GM12872 (cell line): ENCODE results near the gene UBTF.

Source experiments
- CTCF ChIP-seq: IDR thresholded peaks from 3 replicates; pipeline ENCODE4 v1.5.1; 2011; ENCODE audit warnings: low read depth, mild to moderate bottlenecking, low read length, moderate library complexity; ENCODE audit not compliant: insufficient read depth

Gene UBTF

GRCh38 chr17:44210342-44211192 is 8.9 kb downstream of the UBTF start:
- TF ChIP-seq CTCF: peak; percentile 97

- no peak for TF ChIP-seq CTCF
These were observed 9.6 kb downstream of the UBTF start for GRCh38 chr17:44209786-44210341.

- no peak for TF ChIP-seq CTCF
These were observed 11.7 kb downstream of the UBTF start for GRCh38 chr17:44207743-44208142.

GRCh38 chr17:44207319-44207718 is 12.2 kb downstream of the UBTF start:
- TF ChIP-seq CTCF: no peak

- no peak for TF ChIP-seq CTCF
These were observed 12.7 kb downstream of the UBTF start for GRCh38 chr17:44206825-44207155.

GRCh38 chr17:44205962-44206824 is 13.3 kb downstream of the UBTF start:
- TF ChIP-seq CTCF: no peak

- no peak for TF ChIP-seq CTCF
These were observed 15.0 kb downstream of the UBTF start for GRCh38 chr17:44204441-44204882.
